GM19193 (cell line): ENCODE measurements around the gene SETDB1.

Source experiments
- POLR2A ChIP-seq: IDR thresholded peaks from 4 replicates; pipeline ENCODE4 v1.6.1; 2011; ENCODE audit not compliant: insufficient read depth, insufficient read length; ENCODE audit errors: extremely low read depth

Gene SETDB1

GRCh38 chr1:150985179-150985825 lies 59.1 kb downstream of the SETDB1 start:
- TF ChIP-seq POLR2A = no peak

GRCh38 chr1:150987924-150988323 lies 61.8 kb downstream of the SETDB1 start:
- TF ChIP-seq POLR2A = no peak

GRCh38 chr1:150992626-150993025 lies 66.5 kb downstream of the SETDB1 start:
- no peak for TF ChIP-seq POLR2A

GRCh38 chr1:150994248-150994647 lies 68.1 kb downstream of the SETDB1 start:
- TF ChIP-seq POLR2A = no peak

- TF ChIP-seq POLR2A = no peak
Observed at GRCh38 chr1:150995460-150995859, 69.3 kb downstream of the SETDB1 start.

- no peak for TF ChIP-seq POLR2A
Observed at GRCh38 chr1:150995896-150996295, 69.7 kb downstream of the SETDB1 start.

- TF ChIP-seq POLR2A = no peak
Observed at GRCh38 chr1:150997126-150997872, 71.1 kb downstream of the SETDB1 start.

- no peak for TF ChIP-seq POLR2A
Observed at GRCh38 chr1:150997949-150998348, 71.8 kb downstream of the SETDB1 start.

GRCh38 chr1:150999051-150999674 lies 73.0 kb downstream of the SETDB1 start:
- TF ChIP-seq POLR2A = no peak

GRCh38 chr1:150999926-151000325 lies 73.8 kb downstream of the SETDB1 start:
- TF ChIP-seq POLR2A = no peak

GRCh38 chr1:151000408-151000807 lies 74.2 kb downstream of the SETDB1 start:
- TF ChIP-seq POLR2A = no peak

GRCh38 chr1:151001602-151002001 lies 75.4 kb downstream of the SETDB1 start:
- TF ChIP-seq POLR2A = no peak

GRCh38 chr1:151002051-151002450 lies 75.9 kb downstream of the SETDB1 start:
- TF ChIP-seq POLR2A = no peak

GRCh38 chr1:151002611-151003010 lies 76.4 kb downstream of the SETDB1 start:
- no peak for TF ChIP-seq POLR2A

- no peak for TF ChIP-seq POLR2A
Observed at GRCh38 chr1:151003180-151003579, 77.0 kb downstream of the SETDB1 start.
